HEK293 (cell line): ENCODE measurements around the gene PRKCD.

Experiments
- CTCF ChIA-PET: fragments of 350-600 bp; formaldehyde crosslinking; extraction: SDS; loops from one replicate; lab custom pipeline; 2021; ENCODE audit warnings: antibody characterized with exemption; lab: Yijun Ruan, JAX
- POLR2A ChIA-PET: fragments of 300-600 bp; formaldehyde crosslinking; extraction: SDS; loops from one replicate; lab custom pipeline; 2020; ENCODE audit warnings: antibody characterized with exemption, inconsistent platforms; lab: Yijun Ruan, JAX
- H3K27ac ChIP-seq: fragments of 200-500 bp; sonication (Bioruptor generic); 2 replicates; pipeline ENCODE4 v1.5.1; 2014; ENCODE audit warnings: low read depth, low read length, control low read depth, inconsistent platforms; ENCODE audit errors: extremely low read depth
- H3K36me3 ChIP-seq, 2 experiments: fragments of 200-500 bp in 1 of 2; sonication (Bioruptor generic) in 1 of 2; 1 replicate in 1 of 2; 2 replicates in 1 of 2; pipeline ENCODE4 v1.5.1; 2014 to 2017; ENCODE audit warnings: inconsistent platforms in 2 of 2, low read length in 2 of 2; ENCODE audit not compliant: control insufficient read depth in 2 of 2, insufficient read depth in 1 of 2
- H3K4me1 ChIP-seq: fragments of 200-500 bp; sonication (Bioruptor generic); 2 replicates; pipeline ENCODE4 v1.5.1; 2014; ENCODE audit warnings: mild to moderate bottlenecking, low read length, inconsistent platforms; ENCODE audit not compliant: control insufficient read depth, insufficient read depth
- H3K4me3 ChIP-seq: 2 replicates; pipeline ENCODE4 v1.5.1; 2011; ENCODE audit warnings: low read depth, mild to moderate bottlenecking, control low read depth, low read length, moderate library complexity
- H3K9me3 ChIP-seq: fragments of 200-500 bp; sonication (Bioruptor generic); 2 replicates; pipeline ENCODE4 v1.5.1; 2014; ENCODE audit warnings: low read depth, low read length, inconsistent platforms; ENCODE audit not compliant: control insufficient read depth, insufficient read depth
- HIC1 ChIP-seq: fragments of 450-650 bp; formaldehyde crosslinking; IDR thresholded peaks from 2 replicates; pipeline ENCODE4 v1.5.1; 2016; ENCODE audit warnings: missing biosample characterization, missing genetic modification characterization
- RBAK ChIP-seq: fragments of 450-650 bp; formaldehyde crosslinking; IDR thresholded peaks from 2 replicates; pipeline ENCODE4 v1.5.1; 2016; ENCODE audit warnings: missing biosample characterization, missing genetic modification characterization
- ZBTB17 ChIP-seq: fragments of 450-650 bp; formaldehyde crosslinking; IDR thresholded peaks from 2 replicates; pipeline ENCODE4 v1.5.1; 2016; ENCODE audit warnings: missing biosample characterization, missing genetic modification characterization
- ZNF132 ChIP-seq: fragments of 450-650 bp; formaldehyde crosslinking; IDR thresholded peaks from 2 replicates; pipeline ENCODE4 v1.5.1; 2017; ENCODE audit warnings: missing biosample characterization, missing genetic modification characterization, borderline replicate concordance
- ZNF202 ChIP-seq: fragments of 450-650 bp; formaldehyde crosslinking; IDR thresholded peaks from 2 replicates; pipeline ENCODE4 v1.5.1; 2016; ENCODE audit warnings: missing biosample characterization, missing genetic modification characterization, borderline replicate concordance
- ZNF423 ChIP-seq: fragments of 450-650 bp; formaldehyde crosslinking; IDR thresholded peaks from 2 replicates; pipeline ENCODE4 v1.5.1; 2016; ENCODE audit warnings: missing biosample characterization, missing genetic modification characterization
- ZNF510 ChIP-seq: fragments of 450-650 bp; formaldehyde crosslinking; IDR thresholded peaks from 2 replicates; pipeline ENCODE4 v1.5.1; 2018; ENCODE audit warnings: mild to moderate bottlenecking, missing genetic modification characterization, missing biosample characterization; ENCODE audit not compliant: insufficient replicate concordance
- ZNF549 ChIP-seq: fragments of 450-650 bp; IDR thresholded peaks from 2 replicates; pipeline ENCODE4 v1.5.1; 2018; ENCODE audit warnings: missing biosample characterization, missing genetic modification characterization, mild to moderate bottlenecking, inconsistent platforms, moderate library complexity
- ZNF776 ChIP-seq: fragments of 450-650 bp; formaldehyde crosslinking; IDR thresholded peaks from 2 replicates; pipeline ENCODE4 v1.5.0; 2017; ENCODE audit warnings: missing biosample characterization, missing genetic modification characterization, borderline replicate concordance
- TF ChIP-seq, protein P1 (sequence below): fragments of 450-650 bp; formaldehyde crosslinking; IDR thresholded peaks from 2 replicates; pipeline ENCODE4 v1.5.1; 2016; ENCODE audit warnings: missing biosample characterization, missing genetic modification characterization

PRKCD gene

DNA sequence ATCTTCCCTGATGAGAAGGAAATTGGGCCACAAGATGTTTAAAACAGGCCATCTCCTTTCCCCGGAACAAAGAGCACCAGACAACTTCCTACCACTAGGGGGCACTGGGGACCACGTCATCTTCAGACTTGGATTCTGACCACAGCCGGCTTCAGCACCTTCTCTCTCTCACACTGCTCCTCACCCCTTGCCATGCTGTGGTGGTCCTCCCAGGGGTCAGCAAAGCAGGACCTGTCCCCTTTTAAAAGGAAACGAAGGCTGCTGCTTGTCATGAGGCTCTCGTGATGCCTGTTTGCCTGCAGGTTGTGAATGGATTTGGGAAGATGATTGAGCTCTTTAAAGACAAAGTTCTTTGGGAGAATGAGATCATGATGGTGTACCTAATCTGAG, 47.0 kb upstream of the PRKCD start (continued):
- TF ChIP-seq, protein P1, sequence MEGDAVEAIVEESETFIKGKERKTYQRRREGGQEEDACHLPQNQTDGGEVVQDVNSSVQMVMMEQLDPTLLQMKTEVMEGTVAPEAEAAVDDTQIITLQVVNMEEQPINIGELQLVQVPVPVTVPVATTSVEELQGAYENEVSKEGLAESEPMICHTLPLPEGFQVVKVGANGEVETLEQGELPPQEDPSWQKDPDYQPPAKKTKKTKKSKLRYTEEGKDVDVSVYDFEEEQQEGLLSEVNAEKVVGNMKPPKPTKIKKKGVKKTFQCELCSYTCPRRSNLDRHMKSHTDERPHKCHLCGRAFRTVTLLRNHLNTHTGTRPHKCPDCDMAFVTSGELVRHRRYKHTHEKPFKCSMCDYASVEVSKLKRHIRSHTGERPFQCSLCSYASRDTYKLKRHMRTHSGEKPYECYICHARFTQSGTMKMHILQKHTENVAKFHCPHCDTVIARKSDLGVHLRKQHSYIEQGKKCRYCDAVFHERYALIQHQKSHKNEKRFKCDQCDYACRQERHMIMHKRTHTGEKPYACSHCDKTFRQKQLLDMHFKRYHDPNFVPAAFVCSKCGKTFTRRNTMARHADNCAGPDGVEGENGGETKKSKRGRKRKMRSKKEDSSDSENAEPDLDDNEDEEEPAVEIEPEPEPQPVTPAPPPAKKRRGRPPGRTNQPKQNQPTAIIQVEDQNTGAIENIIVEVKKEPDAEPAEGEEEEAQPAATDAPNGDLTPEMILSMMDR (tag by site-specific recombination) = peak; percentile 77; the same call in 1 of the 2 replicates
- TF ChIP-seq ZNF776 (tag by site-specific recombination) = no peak
- no peak for TF ChIP-seq ZNF132 (tag by site-specific recombination)
- no peak for TF ChIP-seq ZNF549 (tag by site-specific recombination)

GRCh38 chr3:53114412-53115074, 46.5 kb upstream of the PRKCD start:
- ChIA-PET CTCF (interaction anchor here (0.6 to 3.0 kb wide), 21 partner anchors 8 to 609 kb away, joined by 3 to 46 read pairs (median 3); partner anchors contain the start of genes PRKCD and TKT), POLR2A (no interaction called here)
- Histone ChIP-seq H3K27ac (no peak overlapping the region), H3K36me3 (peaks cover 5 to 67% of the 10 kb centered on the region in 2 experiments; a peak in 2 of 3 replicates), H3K4me3 (no peak overlapping the region), H3K4me1 (no peaks in the 10 kb centered on the region), H3K9me3 (no peaks in the 10 kb centered on the region)
- TF ChIP-seq RBAK (tag by site-specific recombination) = no peak
- TF ChIP-seq ZBTB17 (tag by site-specific recombination) = no peak
- TF ChIP-seq, all 188 proteins: peak for 0

DNA sequence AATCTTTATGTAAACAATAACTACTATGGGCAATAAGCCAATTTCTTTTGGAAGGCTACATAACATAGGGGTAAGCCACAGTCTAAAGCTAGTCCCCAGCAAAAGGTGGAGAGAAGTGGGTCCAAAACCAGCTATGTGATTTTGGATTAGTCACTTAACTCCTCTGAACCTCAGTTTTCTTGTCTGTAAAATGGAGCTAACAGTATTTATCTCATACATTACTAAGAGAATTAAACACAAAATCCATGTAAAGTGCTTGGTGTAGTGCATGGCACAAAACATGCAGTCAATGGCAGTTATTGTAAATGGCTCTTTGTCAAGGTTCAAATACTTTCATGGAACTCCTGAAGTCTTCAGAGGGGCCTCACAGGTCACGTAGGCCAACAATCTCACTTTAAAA, 44.1 kb upstream of the PRKCD start:
- Histone ChIP-seq H3K4me3 (no peak overlapping the region), H3K9me3 (no peaks in the 10 kb centered on the region), H3K36me3 (peaks cover 0 to 78% of the 10 kb centered on the region in 2 experiments; a peak in 2 of 3 replicates), H3K4me1 (no peaks in the 10 kb centered on the region), H3K27ac (no peak overlapping the region)
- no peak for TF ChIP-seq HIC1 (tag by site-specific recombination)
- TF ChIP-seq ZNF423 (tag by site-specific recombination) = no peak
- ChIA-PET POLR2A (interaction anchor here (0.9 kb wide), 1 partner anchor 52 kb away, joined by 3 read pairs; no protein-coding TSS in a partner anchor), CTCF (interaction anchor here (0.5 to 1.6 kb wide), 2 partner anchors 79 to 90 kb away, joined by 4 to 9 read pairs; no protein-coding TSS in a partner anchor)

- ChIA-PET CTCF (interaction anchor here (1.2 to 1.6 kb wide), 2 partner anchors 8 to 11 kb away, joined by 4 read pairs; no protein-coding TSS in a partner anchor), POLR2A (no interaction called here)
- TF ChIP-seq ZNF202 (tag by site-specific recombination) = no peak
- no peak for TF ChIP-seq ZNF510 (tag by site-specific recombination)
- peaks cover 10 to 91% of the 10 kb centered on the region in 2 experiments for H3K36me3 ChIP-seq
- no peak overlapping the region for H3K4me3 ChIP-seq
- no peak overlapping the region for H3K27ac ChIP-seq
- no peaks in the 10 kb centered on the region for H3K9me3 ChIP-seq
- no peaks in the 10 kb centered on the region for H3K4me1 ChIP-seq
These were observed 40.7 kb upstream of the PRKCD start for GRCh38 chr3:53120336-53120735.
